GM19463 (cell line): Measurements from ENCODE around the gene KPNA2.

Source experiments
- ATAC-seq: cut with Tn5 transposase; IDR thresholded peaks from one replicate; pipeline ENCODE4 v1.9.1; 2021; ENCODE audit warnings: mild to moderate bottlenecking, moderate library complexity; ENCODE audit not compliant: unreplicated experiment

Gene KPNA2

DNA sequence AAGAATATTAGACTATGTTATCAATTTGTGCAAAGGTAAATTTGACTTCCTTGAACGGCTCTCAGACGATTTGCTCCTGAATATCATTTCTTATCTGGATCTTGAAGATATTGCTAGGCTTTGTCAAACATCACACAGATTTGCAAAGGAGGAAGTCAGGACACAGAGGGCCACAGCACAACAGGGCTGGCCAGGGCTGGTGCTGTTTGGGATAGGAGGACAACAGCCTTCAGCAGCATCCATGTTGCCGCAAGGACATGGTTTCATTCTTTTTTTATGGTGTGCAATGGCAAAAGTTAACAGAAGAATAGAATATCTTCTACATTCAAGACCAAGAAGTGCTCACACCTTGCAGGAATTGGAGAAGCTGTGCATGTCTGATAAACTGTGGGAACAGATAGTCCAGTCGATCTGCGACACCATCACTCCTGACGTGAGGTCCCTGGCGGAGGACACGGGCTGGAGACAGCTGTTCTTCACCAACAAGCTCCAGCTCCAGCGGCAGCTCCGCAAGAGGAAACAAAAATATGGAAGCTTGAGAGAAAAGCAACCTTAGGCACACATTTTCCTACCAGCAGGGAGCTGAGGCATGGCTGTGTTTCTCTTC is 59.8 kb downstream of the KPNA2 start:
- no peak for ATAC-seq

- no peak for ATAC-seq
These were observed 60.6 kb downstream of the KPNA2 start for GRCh38 chr17:68096111-68096510.
